ENCODE data around the gene SULT4A1. TPM values are rescaled to one million over a fixed set of nuclear protein-coding genes. Genes with fewer than 3 reads are reported as not detected.

Gene SULT4A1
- total RNA-seq, 4 donors from 2014 or later = 1.0 to 1.3 (median 1.3) TPM

GRCh38 chr22:43814264-43814663 is 48.0 kb downstream of the SULT4A1 start:
- DNase-seq (ENCODE audit: extremely low spot score) = no peak
- TF ChIP-seq POLR2AphosphoS5 (IDR thresholded peaks at IDR 0.05) (no peak), CTCF (IDR thresholded peaks at IDR 0.05) (no peak), POLR2A (IDR thresholded peaks at IDR 0.05; ENCODE audit: low read depth) (no peak), EP300 (IDR thresholded peaks at IDR 0.05) (no peak)
- no peak overlapping the region for H3K4me3 ChIP-seq
- H3K36me3 ChIP-seq = no peaks in the 10 kb centered on the region
- WGBS = 93% methylated on average over 5 of the region's 5 CpGs
- H3K27ac ChIP-seq (replicated peaks in 1 of 4) = no peak overlapping the region
- intact Hi-C loops (cut with DNase I) = loop anchor here (10.0 kb wide), 1 partner anchor 141 kb away; the partner anchor contains the start of gene SAMM50
- H3K4me1 ChIP-seq = peaks cover 14 to 23% (median 19%) of the 10 kb centered on the region in 4 donors
- H3K27me3 ChIP-seq = peaks cover 0 to 3% (median 0%) of the 10 kb centered on the region in 4 donors
- no peaks in the 10 kb centered on the region for H3K9me3 ChIP-seq

- intact Hi-C loops (cut with DNase I) = loop anchor here (10.0 kb wide), 1 partner anchor 142 kb away; the partner anchor contains the start of gene SAMM50
- H3K27me3 ChIP-seq = no peaks in the 10 kb centered on the region
- peaks cover 14 to 23% (median 19%) of the 10 kb centered on the region in 4 donors for H3K4me1 ChIP-seq
- no peak for DNase-seq (ENCODE audit: extremely low spot score)
- no peaks in the 10 kb centered on the region for H3K36me3 ChIP-seq
- peak overlapping the region; percentile 72 to 88 (median 78) for H3K27ac ChIP-seq (replicated peaks in 1 of 4)
- WGBS = 25% methylated on average over 5 of the region's 6 CpGs
- no peaks in the 10 kb centered on the region for H3K9me3 ChIP-seq
- no peak for TF ChIP-seq CTCF (IDR thresholded peaks at IDR 0.05)
- TF ChIP-seq POLR2A (IDR thresholded peaks at IDR 0.05; ENCODE audit: low read depth) = no peak
- no peak for TF ChIP-seq POLR2AphosphoS5 (IDR thresholded peaks at IDR 0.05)
- no peak for TF ChIP-seq EP300 (IDR thresholded peaks at IDR 0.05)
- H3K4me3 ChIP-seq = peak overlapping the region; percentile 78 to 95 (median 89)
Measured at GRCh38 chr22:43812890-43813289, 49.4 kb downstream of the SULT4A1 start.

- intact Hi-C loops (cut with DNase I) = loop anchor here (10.0 kb wide), 1 partner anchor 143 kb away; the partner anchor contains the start of gene SAMM50
- H3K4me1 ChIP-seq = peaks cover 14 to 23% (median 19%) of the 10 kb centered on the region in 4 donors
- 1% methylated on average over 43 of the region's 55 CpGs for whole genome bisulfite sequencing
- DNase-seq (ENCODE audit: extremely low spot score) = peak; percentile 98
- TF ChIP-seq EP300 (IDR thresholded peaks at IDR 0.05) = no peak
- no peak for TF ChIP-seq CTCF (IDR thresholded peaks at IDR 0.05)
- TF ChIP-seq POLR2AphosphoS5 (IDR thresholded peaks at IDR 0.05) = peak; percentile 81 to 86
- TF ChIP-seq POLR2A (IDR thresholded peaks at IDR 0.05; ENCODE audit: low read depth) = peak; percentile 53
- no peaks in the 10 kb centered on the region for H3K27me3 ChIP-seq
- peak within 1 kb of the TSS; percentile 78 to 95 (median 89) for H3K4me3 ChIP-seq
- no peaks in the 10 kb centered on the region for H3K9me3 ChIP-seq
- peak within 1 kb of the TSS; percentile 72 to 88 (median 78) for H3K27ac ChIP-seq (replicated peaks in 1 of 4)
- no peaks in the 10 kb centered on the region for H3K36me3 ChIP-seq
Measured at GRCh38 chr22:43812149-43812842, 50.0 kb downstream of the SULT4A1 start, which contains the start of gene EFCAB6. EFCAB6 (minus strand) TSS chr22:43812305; CDS start chr22:43782318, 29,987 bp downstream.

GRCh38 chr22:43811777-43812148 is 50.5 kb downstream of the SULT4A1 start:
- intact Hi-C loops (cut with DNase I) = loop anchor here (10.0 kb wide), 1 partner anchor 143 kb away; the partner anchor contains the start of gene SAMM50
- DNase-seq (ENCODE audit: extremely low spot score) = peak; percentile 86
- under 1% methylated on average over 16 of the region's 21 CpGs for WGBS

More at GRCh38 chr22:43811777-43812148, 50.5 kb downstream of the SULT4A1 start:
- Histone ChIP-seq H3K4me3 (peak overlapping the region; percentile 78 to 95 (median 89)), H3K4me1 (peaks cover 14 to 23% (median 19%) of the 10 kb centered on the region in 4 donors), H3K9me3 (no peaks in the 10 kb centered on the region), H3K36me3 (no peaks in the 10 kb centered on the region), H3K27me3 (no peaks in the 10 kb centered on the region), H3K27ac (replicated peaks in 1 of 4) (peak overlapping the region; percentile 72 to 88 (median 78))
- TF ChIP-seq POLR2A (IDR thresholded peaks at IDR 0.05; ENCODE audit: low read depth) = no peak
- no peak for TF ChIP-seq EP300 (IDR thresholded peaks at IDR 0.05)
- TF ChIP-seq CTCF (IDR thresholded peaks at IDR 0.05) = no peak
- TF ChIP-seq POLR2AphosphoS5 (IDR thresholded peaks at IDR 0.05) = no peak
